GM12878 (cell line): ENCODE results near the gene P2RX2.

ENCODE experiments used
- ATF7 ChIP-seq: fragments of 450-650 bp; IDR thresholded peaks from 2 replicates; pipeline ENCODE4 v1.6.1; 2016; ENCODE audit warnings: low read depth, mild to moderate bottlenecking
- CREM ChIP-seq: IDR thresholded peaks from 2 replicates; pipeline ENCODE4 v1.6.1; 2014; ENCODE audit warnings: antibody characterized with exemption, low read depth
- TF ChIP-seq, protein P1 (sequence below), 3 experiments: IDR thresholded peaks in 2 of 3; conservative IDR thresholded peaks in 1 of 3; 2 replicates each; pipeline ENCODE4 v1.5.1; 2011; ENCODE audit warnings: low read depth in 3 of 3, low read length in 3 of 3, mild to moderate bottlenecking in 3 of 3, control low read depth in 2 of 3, moderate library complexity in 2 of 3, inconsistent platforms in 1 of 3, mixed read lengths in 1 of 3; ENCODE audit not compliant: control insufficient read depth in 2 of 3, insufficient read depth in 1 of 3; ENCODE audit errors: extremely low read depth in 1 of 3

DNA sequence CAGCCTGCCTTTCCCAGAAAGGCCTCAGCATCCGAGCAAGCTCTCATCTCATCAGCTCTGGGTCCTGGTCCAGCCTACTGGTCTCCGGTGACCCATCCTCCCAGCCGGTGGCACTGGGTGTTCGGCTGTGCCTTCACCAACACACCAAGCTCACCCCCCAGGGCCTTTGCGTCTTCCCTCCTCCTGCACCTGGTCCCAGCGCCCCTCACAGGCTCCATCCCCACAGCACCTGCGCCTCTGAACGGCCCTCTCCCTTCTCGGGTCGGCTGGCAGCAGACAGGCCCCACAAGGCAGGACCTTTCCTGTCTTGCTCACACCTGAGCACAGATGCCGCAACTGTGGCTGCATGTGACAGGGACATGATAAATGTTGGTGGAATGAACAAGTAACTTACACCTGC is 13.1 kb downstream of the P2RX2 start:
- TF ChIP-seq, protein P1, sequence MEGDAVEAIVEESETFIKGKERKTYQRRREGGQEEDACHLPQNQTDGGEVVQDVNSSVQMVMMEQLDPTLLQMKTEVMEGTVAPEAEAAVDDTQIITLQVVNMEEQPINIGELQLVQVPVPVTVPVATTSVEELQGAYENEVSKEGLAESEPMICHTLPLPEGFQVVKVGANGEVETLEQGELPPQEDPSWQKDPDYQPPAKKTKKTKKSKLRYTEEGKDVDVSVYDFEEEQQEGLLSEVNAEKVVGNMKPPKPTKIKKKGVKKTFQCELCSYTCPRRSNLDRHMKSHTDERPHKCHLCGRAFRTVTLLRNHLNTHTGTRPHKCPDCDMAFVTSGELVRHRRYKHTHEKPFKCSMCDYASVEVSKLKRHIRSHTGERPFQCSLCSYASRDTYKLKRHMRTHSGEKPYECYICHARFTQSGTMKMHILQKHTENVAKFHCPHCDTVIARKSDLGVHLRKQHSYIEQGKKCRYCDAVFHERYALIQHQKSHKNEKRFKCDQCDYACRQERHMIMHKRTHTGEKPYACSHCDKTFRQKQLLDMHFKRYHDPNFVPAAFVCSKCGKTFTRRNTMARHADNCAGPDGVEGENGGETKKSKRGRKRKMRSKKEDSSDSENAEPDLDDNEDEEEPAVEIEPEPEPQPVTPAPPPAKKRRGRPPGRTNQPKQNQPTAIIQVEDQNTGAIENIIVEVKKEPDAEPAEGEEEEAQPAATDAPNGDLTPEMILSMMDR (IDR thresholded peaks at IDR 0.05 in 2 of 3, conservative IDR thresholded peaks at IDR 0.05 in 1 of 3; ENCODE audit: control insufficient read depth in 2 of 3, extremely low read depth in 1 of 3, insufficient read depth in 1 of 3, low read depth in 3 of 3, low read length in 3 of 3) = no peak
- TF ChIP-seq ATF7 (no peak), CREM (no peak)
